ENCODE data around the gene VSIG10L2.

Gene VSIG10L2

DNA sequence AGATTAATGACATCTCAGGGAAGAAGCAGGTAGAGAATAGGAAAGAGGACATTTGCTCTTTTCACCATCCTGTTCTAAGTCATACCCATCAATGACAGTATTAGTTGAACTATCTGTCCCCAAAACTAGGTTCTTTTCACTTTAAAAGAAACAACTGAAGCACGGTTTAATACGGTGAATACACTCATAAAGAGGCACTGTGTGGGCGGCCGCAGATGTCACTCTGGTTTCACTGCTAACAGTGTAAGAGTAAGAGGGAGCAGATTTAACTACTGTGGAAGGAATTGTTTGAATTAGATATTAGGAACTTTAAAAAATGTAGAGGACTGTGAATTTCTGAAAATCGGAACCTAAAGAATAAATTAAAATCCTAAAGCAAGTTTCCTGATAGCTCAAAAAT lies 49.5 kb downstream of the VSIG10L2 start:
- no peaks in the 10 kb centered on the region for H3K27me3 ChIP-seq (ENCODE audit: control insufficient read depth, insufficient read depth, low read length)
- no peaks in the 10 kb centered on the region for H3K36me3 ChIP-seq (ENCODE audit: insufficient read depth, low read length)
- H3K9ac ChIP-seq (ENCODE audit: low read depth, low read length), result peak overlapping the region; percentile 3
- H3K9me3 ChIP-seq (replicated peaks; ENCODE audit: low read length), result no peaks in the 10 kb centered on the region
- H3K4me2 ChIP-seq (ENCODE audit: low read length), result peak overlapping the region; percentile 73
- H3K4me3 ChIP-seq (ENCODE audit: low read length), result peak overlapping the region; percentile 39
- peaks cover 19% of the 10 kb centered on the region for H3K4me1 ChIP-seq (ENCODE audit: control insufficient read depth, insufficient read depth, low read length)

GRCh38 chr11:125998267-125998666 lies 52.4 kb downstream of the VSIG10L2 start:
- no peaks in the 10 kb centered on the region for H3K9me3 ChIP-seq (replicated peaks; ENCODE audit: low read length)
- peaks cover 14% of the 10 kb centered on the region for H3K4me1 ChIP-seq (ENCODE audit: control insufficient read depth, insufficient read depth, low read length)
- H3K4me2 ChIP-seq (ENCODE audit: low read length), result no peak overlapping the region
- no peak overlapping the region for H3K9ac ChIP-seq (ENCODE audit: low read depth, low read length)
- no peaks in the 10 kb centered on the region for H3K36me3 ChIP-seq (ENCODE audit: insufficient read depth, low read length)
- H3K4me3 ChIP-seq (ENCODE audit: low read length), result no peak overlapping the region
- H3K27me3 ChIP-seq (ENCODE audit: control insufficient read depth, insufficient read depth, low read length), result no peaks in the 10 kb centered on the region

GRCh38 chr11:125999234-125999880 lies 53.5 kb downstream of the VSIG10L2 start:
- Histone ChIP-seq H3K4me2 (ENCODE audit: low read length) (no peak overlapping the region), H3K36me3 (ENCODE audit: insufficient read depth, low read length) (no peaks in the 10 kb centered on the region), H3K9me3 (replicated peaks; ENCODE audit: low read length) (no peaks in the 10 kb centered on the region), H3K4me3 (ENCODE audit: low read length) (no peak overlapping the region), H3K4me1 (ENCODE audit: control insufficient read depth, insufficient read depth, low read length) (peaks cover 14% of the 10 kb centered on the region), H3K27me3 (ENCODE audit: control insufficient read depth, insufficient read depth, low read length) (no peaks in the 10 kb centered on the region), H3K9ac (ENCODE audit: low read depth, low read length) (no peak overlapping the region)

DNA sequence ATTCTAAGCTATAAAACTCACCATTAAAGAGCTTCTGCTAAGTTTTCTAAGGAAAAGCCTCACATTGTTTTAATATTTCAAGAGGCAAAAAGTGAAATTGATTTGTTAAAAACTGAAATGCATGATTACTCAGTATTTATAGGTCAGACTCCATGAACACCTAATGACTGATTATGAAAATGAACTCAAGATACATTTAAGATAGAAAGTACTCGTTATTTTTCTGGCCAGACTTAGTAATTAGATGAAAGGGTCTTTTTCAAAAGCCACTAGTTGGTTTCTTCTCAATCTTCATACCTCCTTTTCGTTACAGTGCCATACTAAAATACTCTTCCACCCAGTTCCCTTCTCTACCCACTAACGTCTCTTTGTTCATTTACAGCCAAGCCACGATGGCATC lies 56.3 kb downstream of the VSIG10L2 start:
- no peak overlapping the region for H3K4me2 ChIP-seq (ENCODE audit: low read length)
- peaks cover 5% of the 10 kb centered on the region for H3K4me1 ChIP-seq (ENCODE audit: control insufficient read depth, insufficient read depth, low read length)
- no peak overlapping the region for H3K4me3 ChIP-seq (ENCODE audit: low read length)
- H3K27me3 ChIP-seq (ENCODE audit: control insufficient read depth, insufficient read depth, low read length), result no peaks in the 10 kb centered on the region
- H3K9ac ChIP-seq (ENCODE audit: low read depth, low read length), result no peak overlapping the region
- no peaks in the 10 kb centered on the region for H3K36me3 ChIP-seq (ENCODE audit: insufficient read depth, low read length)
- no peaks in the 10 kb centered on the region for H3K9me3 ChIP-seq (replicated peaks; ENCODE audit: low read length)

All from skeletal muscle satellite cell (primary cell).